Panc1 (cell line): Measurements from ENCODE around the gene SIK3. TPM values are rescaled to one million over a fixed set of nuclear protein-coding genes. Genes with fewer than 3 reads are reported as not detected.

Experiments
- ATAC-seq: fragments of 200-7000 bp; cut with Tn5 transposase; 2 replicates; pipeline ENCODE4 v1.9.1; 2020; ENCODE audit warnings: mild to moderate bottlenecking, moderate library complexity
- BruUV-seq: library from RNA; stranded (reverse); fragments of 400-500 nt; replicated peaks from 2 replicates; lab custom pipeline; 2021; lab: Mats Ljungman, UMichigan
- CTCF ChIA-PET: fragments of 300-600 bp; sonication (Branson Sonifier 250); formaldehyde crosslinking; loops from one replicate; lab custom pipeline; 2022; ENCODE audit warnings: antibody characterized with exemption; lab: Charles Lee
- POLR2A ChIA-PET: fragments of 300-600 bp; sonication (Branson Sonifier 250); formaldehyde crosslinking; loops from one replicate; lab custom pipeline; 2022; ENCODE audit warnings: antibody characterized with exemption; lab: Charles Lee
- DNase-seq: peaks from one replicate; pipeline ENCODE4 v3.0.0-alpha.2; 2010; ENCODE audit warnings: low read depth, low spot score
- H3K27ac ChIP-seq: 2 replicates; pipeline ENCODE4 v1.5.1; 2011; ENCODE audit warnings: mild to moderate bottlenecking, low read length, inconsistent platforms
- H3K27me3 ChIP-seq: fragments of 200-500 bp; sonication (Bioruptor generic); 2 replicates; pipeline ENCODE4 v1.6.0; 2014; ENCODE audit warnings: low read length, inconsistent platforms; ENCODE audit not compliant: control insufficient read depth, insufficient read depth
- H3K36me3 ChIP-seq: fragments of 200-500 bp; sonication (Bioruptor generic); 2 replicates; pipeline ENCODE4 v1.5.1; 2014; ENCODE audit warnings: inconsistent platforms, mild to moderate bottlenecking, low read length, moderate library complexity; ENCODE audit not compliant: control insufficient read depth, insufficient read depth
- H3K4me1 ChIP-seq: 2 replicates; pipeline ENCODE4 v1.5.1; 2011; ENCODE audit warnings: inconsistent platforms, mild to moderate bottlenecking, low read length, moderate library complexity; ENCODE audit not compliant: control insufficient read depth, insufficient read depth
- H3K4me3 ChIP-seq, 2 experiments: 2 replicates each; pipeline ENCODE4 v1.5.1; 2011 to 2012; ENCODE audit warnings: low read depth in 2 of 2, low read length in 2 of 2, mild to moderate bottlenecking in 2 of 2, inconsistent platforms in 1 of 2, moderate library complexity in 1 of 2
- H3K9me3 ChIP-seq: fragments of 200-500 bp; sonication (Bioruptor generic); 2 replicates; pipeline ENCODE4 v1.5.1; 2014; ENCODE audit warnings: low read depth, mild to moderate bottlenecking, inconsistent platforms, low read length, moderate library complexity; ENCODE audit not compliant: control insufficient read depth, insufficient read depth
- POLR2AphosphoS5 ChIP-seq: IDR thresholded peaks from 2 replicates; pipeline ENCODE4 v1.6.1; 2012; ENCODE audit warnings: mild to moderate bottlenecking, low read depth, low read length, moderate library complexity
- SIN3A ChIP-seq: IDR thresholded peaks from 2 replicates; pipeline ENCODE4 v1.6.1; 2012; ENCODE audit warnings: low read depth, mild to moderate bottlenecking, low read length, moderate library complexity, borderline replicate concordance; ENCODE audit not compliant: insufficient read depth
- TCF7L2 ChIP-seq: IDR thresholded peaks from 2 replicates; pipeline ENCODE4 v1.6.1; 2011; ENCODE audit warnings: mild to moderate bottlenecking, low read depth, low read length, inconsistent platforms
- in situ Hi-C: cut with HindIII; loops from 2 replicates; pipeline ENCODE4 v1.10.0; 2016; ENCODE audit warnings: low sequenced_read_pairs, low pct_unique_long_range_greater_than_20kb
- intact Hi-C: fragments of 100-400 bp; cut with micrococcal nuclease; formaldehyde crosslinking; loops from one replicate; pipeline ENCODE4 v1.10.0; 2022; ENCODE audit not compliant: unreplicated experiment
- total RNA-seq: library from RNA; stranded (reverse); gene quantifications from one replicate; pipeline ENCODE4 v1.2.1, GENCODE V29; 2021; ENCODE audit not compliant: unreplicated experiment
- TF ChIP-seq, protein P1 (sequence below): fragments of 450-650 bp; IDR thresholded peaks from 2 replicates; pipeline ENCODE4 v1.5.1; 2017; ENCODE audit warnings: mild to moderate bottlenecking
- TF ChIP-seq, protein P2 (sequence below), 2 experiments: IDR thresholded peaks; 2 replicates each; pipeline ENCODE4 v1.6.1; 2011 to 2012; ENCODE audit warnings: low read depth in 2 of 2, control low read depth in 1 of 2, low read length in 1 of 2, mild to moderate bottlenecking in 1 of 2, moderate library complexity in 1 of 2; ENCODE audit not compliant: insufficient read depth in 1 of 2

SIK3 gene
- total RNA-seq, 1 experiment from 2014 or later: 39.7 TPM

DNA sequence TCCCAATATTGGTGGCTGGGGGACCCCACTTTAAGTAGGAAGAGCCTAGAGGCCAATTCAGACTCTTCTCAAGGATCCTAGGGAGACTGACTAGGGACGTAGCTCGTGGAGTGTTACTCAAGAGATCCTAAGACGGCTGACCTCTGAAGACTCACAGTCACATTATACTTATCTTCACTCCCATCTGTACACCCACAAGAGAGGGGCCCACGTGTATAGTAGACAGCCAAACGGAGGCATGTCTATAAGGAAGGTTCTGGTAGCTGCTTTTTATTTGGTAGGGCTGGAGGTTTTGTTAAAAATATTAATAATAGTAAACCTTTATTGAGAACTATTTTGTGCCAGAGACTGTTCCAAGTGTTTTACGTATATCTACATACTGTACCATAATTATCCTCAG, 237.9 kb downstream of the SIK3 start:
- in situ Hi-C loops (no loop called here), intact Hi-C loops (no loop called here)
- CTCF ChIA-PET: no interaction called here
- H3K9me3 ChIP-seq: no peaks in the 10 kb centered on the region
- no peaks in the 10 kb centered on the region for H3K4me1 ChIP-seq
- no TSS peak for BruUV-seq
- TF ChIP-seq, protein P1, sequence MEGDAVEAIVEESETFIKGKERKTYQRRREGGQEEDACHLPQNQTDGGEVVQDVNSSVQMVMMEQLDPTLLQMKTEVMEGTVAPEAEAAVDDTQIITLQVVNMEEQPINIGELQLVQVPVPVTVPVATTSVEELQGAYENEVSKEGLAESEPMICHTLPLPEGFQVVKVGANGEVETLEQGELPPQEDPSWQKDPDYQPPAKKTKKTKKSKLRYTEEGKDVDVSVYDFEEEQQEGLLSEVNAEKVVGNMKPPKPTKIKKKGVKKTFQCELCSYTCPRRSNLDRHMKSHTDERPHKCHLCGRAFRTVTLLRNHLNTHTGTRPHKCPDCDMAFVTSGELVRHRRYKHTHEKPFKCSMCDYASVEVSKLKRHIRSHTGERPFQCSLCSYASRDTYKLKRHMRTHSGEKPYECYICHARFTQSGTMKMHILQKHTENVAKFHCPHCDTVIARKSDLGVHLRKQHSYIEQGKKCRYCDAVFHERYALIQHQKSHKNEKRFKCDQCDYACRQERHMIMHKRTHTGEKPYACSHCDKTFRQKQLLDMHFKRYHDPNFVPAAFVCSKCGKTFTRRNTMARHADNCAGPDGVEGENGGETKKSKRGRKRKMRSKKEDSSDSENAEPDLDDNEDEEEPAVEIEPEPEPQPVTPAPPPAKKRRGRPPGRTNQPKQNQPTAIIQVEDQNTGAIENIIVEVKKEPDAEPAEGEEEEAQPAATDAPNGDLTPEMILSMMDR: no peak
- TF ChIP-seq POLR2AphosphoS5 (no peak), TCF7L2 (no peak), SIN3A (no peak)
- TF ChIP-seq, protein P2, sequence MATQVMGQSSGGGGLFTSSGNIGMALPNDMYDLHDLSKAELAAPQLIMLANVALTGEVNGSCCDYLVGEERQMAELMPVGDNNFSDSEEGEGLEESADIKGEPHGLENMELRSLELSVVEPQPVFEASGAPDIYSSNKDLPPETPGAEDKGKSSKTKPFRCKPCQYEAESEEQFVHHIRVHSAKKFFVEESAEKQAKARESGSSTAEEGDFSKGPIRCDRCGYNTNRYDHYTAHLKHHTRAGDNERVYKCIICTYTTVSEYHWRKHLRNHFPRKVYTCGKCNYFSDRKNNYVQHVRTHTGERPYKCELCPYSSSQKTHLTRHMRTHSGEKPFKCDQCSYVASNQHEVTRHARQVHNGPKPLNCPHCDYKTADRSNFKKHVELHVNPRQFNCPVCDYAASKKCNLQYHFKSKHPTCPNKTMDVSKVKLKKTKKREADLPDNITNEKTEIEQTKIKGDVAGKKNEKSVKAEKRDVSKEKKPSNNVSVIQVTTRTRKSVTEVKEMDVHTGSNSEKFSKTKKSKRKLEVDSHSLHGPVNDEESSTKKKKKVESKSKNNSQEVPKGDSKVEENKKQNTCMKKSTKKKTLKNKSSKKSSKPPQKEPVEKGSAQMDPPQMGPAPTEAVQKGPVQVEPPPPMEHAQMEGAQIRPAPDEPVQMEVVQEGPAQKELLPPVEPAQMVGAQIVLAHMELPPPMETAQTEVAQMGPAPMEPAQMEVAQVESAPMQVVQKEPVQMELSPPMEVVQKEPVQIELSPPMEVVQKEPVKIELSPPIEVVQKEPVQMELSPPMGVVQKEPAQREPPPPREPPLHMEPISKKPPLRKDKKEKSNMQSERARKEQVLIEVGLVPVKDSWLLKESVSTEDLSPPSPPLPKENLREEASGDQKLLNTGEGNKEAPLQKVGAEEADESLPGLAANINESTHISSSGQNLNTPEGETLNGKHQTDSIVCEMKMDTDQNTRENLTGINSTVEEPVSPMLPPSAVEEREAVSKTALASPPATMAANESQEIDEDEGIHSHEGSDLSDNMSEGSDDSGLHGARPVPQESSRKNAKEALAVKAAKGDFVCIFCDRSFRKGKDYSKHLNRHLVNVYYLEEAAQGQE (IDR thresholded peaks at IDR 0.05; ENCODE audit: insufficient read depth in 1 of 2, low read depth in 2 of 2, low read length in 1 of 2): no peak
- peaks cover 3% of the 10 kb centered on the region; the same call in 1 of the 2 replicates for H3K36me3 ChIP-seq
- H3K27ac ChIP-seq: no peak overlapping the region
- H3K27me3 ChIP-seq: no peaks in the 10 kb centered on the region
- POLR2A ChIA-PET: no interaction called here
- ATAC-seq: no peak
- DNase-seq: no peak
- H3K4me3 ChIP-seq: no peak overlapping the region

DNA sequence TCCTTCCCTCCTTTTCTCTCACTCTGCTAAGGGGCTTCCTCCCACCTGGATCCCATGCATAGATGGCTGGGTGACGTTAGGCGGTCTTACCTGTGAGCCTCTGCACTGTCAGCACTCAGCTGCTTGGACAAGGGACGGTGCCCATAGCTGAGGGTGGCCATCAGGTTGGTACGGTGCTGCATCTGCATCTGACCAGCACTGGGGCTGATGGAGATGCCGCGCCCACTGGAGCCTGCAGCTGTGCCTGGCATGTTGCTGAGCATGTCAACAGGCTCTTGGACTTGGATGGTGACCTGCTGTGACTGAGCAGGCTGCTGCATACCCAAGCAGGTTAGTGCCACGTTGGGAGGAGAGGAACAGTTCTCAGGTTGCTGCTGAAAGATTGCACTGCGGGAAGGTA, 239.1 kb downstream of the SIK3 start:
- Histone ChIP-seq H3K27ac (no peak overlapping the region), H3K36me3 (peaks cover 3% of the 10 kb centered on the region; the same call in 1 of the 2 replicates), H3K4me1 (no peaks in the 10 kb centered on the region), H3K27me3 (no peaks in the 10 kb centered on the region), H3K9me3 (no peaks in the 10 kb centered on the region), H3K4me3 (no peak overlapping the region)
- CTCF ChIA-PET: no interaction called here
- DNase-seq (no peak), ATAC-seq (no peak)
- in situ Hi-C loops (no loop called here), intact Hi-C loops (no loop called here)
- BruUV-seq: no TSS peak
- POLR2A ChIA-PET: interaction anchor here (0.5 kb wide), 1 partner anchor 279 kb away, joined by 10 read pairs; no protein-coding TSS in a partner anchor
- TF ChIP-seq TCF7L2 (no peak), POLR2AphosphoS5 (no peak), SIN3A (no peak)
- TF ChIP-seq, protein P2 (IDR thresholded peaks at IDR 0.05; ENCODE audit: insufficient read depth in 1 of 2, low read depth in 2 of 2, low read length in 1 of 2): no peak
- TF ChIP-seq, protein P1: no peak
